Fibroblast of pulmonary artery (primary cell): Measurements from ENCODE around the gene HADH.
A peak's percentile ranks its signal among the peaks of the same experiment; 100 is the strongest.

ENCODE experiments used
- DNase-seq: peaks from one replicate; pipeline ENCODE4 v3.0.0-alpha.2; 2010; ENCODE audit warnings: low read depth
- H3K4me3 ChIP-seq: replicated peaks from 2 replicates; pipeline ENCODE4 v1.5.1; 2011; ENCODE audit warnings: low read depth, mild to moderate bottlenecking, control low read depth, low read length, moderate library complexity
- TF ChIP-seq, protein P1 (sequence below): IDR thresholded peaks from 2 replicates; pipeline ENCODE4 v1.5.1; 2011; ENCODE audit warnings: mild to moderate bottlenecking, control low read depth, low read length, inconsistent platforms; ENCODE audit errors: missing control alignments

The HADH gene

DNA sequence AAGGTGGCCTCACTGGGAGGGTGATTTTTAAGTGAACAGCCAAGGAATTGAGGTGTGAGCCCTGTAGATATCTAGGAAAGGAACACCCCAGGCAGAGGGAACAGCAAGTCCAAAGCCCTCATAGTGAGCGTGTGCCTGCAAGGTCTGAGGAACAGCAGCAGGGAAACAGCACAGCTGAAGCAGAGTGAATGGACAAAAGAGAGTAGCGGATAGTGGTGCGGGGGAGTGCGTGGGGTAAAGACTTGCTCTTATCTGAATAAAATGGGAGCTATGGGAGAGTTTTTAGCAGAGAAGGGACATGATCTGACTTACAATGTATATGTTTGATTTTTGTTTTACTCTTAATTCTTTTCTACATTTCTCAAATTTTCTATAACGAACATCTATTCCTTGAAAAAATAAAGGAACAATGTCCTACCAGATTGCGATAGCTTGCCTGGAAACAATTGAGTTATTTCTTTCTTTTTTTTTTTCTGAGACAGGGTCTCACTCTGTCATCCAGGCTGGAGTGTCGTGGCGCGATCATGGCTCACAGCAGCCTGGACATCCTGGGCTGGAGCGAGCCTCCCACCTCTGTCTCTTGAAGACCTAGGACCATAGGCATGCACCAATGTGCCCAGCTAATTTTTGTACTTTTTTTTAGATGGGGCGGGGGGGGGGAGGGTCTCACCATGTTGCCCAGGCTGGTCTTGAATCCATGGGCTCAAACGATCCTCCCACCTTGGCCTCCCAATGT is 19.5 kb upstream of the HADH start:
- H3K4me3 ChIP-seq = no peak overlapping the region
- TF ChIP-seq, protein P1, sequence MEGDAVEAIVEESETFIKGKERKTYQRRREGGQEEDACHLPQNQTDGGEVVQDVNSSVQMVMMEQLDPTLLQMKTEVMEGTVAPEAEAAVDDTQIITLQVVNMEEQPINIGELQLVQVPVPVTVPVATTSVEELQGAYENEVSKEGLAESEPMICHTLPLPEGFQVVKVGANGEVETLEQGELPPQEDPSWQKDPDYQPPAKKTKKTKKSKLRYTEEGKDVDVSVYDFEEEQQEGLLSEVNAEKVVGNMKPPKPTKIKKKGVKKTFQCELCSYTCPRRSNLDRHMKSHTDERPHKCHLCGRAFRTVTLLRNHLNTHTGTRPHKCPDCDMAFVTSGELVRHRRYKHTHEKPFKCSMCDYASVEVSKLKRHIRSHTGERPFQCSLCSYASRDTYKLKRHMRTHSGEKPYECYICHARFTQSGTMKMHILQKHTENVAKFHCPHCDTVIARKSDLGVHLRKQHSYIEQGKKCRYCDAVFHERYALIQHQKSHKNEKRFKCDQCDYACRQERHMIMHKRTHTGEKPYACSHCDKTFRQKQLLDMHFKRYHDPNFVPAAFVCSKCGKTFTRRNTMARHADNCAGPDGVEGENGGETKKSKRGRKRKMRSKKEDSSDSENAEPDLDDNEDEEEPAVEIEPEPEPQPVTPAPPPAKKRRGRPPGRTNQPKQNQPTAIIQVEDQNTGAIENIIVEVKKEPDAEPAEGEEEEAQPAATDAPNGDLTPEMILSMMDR = no peak
- DNase-seq = peak; percentile 28

GRCh38 chr4:107972605-107973004 is 17.1 kb upstream of the HADH start:
- DNase-seq = no peak

DNA sequence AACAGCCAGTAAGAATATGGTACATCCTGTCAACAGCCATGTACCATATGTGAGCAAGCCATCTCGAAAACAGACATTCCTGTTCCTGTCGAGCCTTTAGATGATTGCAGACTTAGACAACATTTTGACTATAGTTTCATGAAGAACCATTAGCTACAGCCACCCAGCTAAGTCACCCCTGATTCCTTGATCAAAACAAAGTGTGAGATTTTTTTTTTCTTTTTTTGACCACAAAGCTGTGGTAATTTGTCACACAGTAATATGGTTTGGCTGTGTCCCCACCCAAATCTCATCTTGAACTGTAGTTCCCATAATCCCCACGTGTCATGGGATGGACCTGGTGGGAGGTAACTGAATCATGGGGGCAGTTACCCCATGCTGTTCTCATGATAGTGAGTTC is 15.2 kb upstream of the HADH start:
- H3K4me3 ChIP-seq = no peak overlapping the region
- no peak for DNase-seq
- TF ChIP-seq, protein P1 = no peak

More at GRCh38 chr4:107972605-107973004, 17.1 kb upstream of the HADH start:
- H3K4me3 ChIP-seq = no peak overlapping the region
- TF ChIP-seq, protein P1 = no peak

- TF ChIP-seq, protein P1 = no peak
- no peak for DNase-seq
- no peak overlapping the region for H3K4me3 ChIP-seq
These were observed 12.2 kb upstream of the HADH start for GRCh38 chr4:107977482-107977881.

GRCh38 chr4:107977966-107978705 is 11.6 kb upstream of the HADH start:
- DNase-seq = no peak
- TF ChIP-seq, protein P1 = no peak

DNA sequence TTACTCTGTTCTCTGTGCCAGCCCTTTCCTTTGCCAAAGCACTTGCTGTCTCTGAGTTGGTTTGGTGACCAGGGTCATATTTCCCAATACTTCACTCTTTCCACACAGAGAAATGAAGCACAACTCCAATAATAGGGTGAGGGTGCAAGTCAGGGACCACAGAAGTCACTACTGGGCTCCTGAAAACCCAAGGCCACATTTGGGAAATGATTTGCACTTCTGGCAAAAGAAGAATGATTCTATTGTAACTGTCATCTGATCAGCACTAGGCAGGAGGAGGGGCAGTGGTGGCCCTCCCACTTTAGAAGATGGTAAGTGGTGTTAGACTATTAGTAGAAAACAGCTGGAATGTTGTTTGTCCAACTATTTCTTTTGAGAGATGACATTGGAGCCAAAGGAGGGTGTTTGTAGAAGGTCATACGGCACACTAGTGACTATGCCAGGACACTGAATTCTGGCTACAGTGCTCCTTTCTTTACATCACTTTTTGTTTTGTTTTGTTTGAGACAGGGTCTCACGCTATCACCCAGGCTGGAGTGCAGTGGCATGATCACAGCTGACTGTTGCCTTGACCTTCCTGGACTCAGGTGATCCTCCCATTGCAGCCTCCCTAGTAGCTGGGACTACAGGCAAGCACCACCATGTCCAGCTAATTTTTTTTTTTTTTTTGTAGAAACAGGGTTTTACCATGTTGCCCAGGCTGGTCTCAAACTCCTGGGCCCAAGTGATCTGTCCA is 10.8 kb upstream of the HADH start:
- DNase-seq = no peak
- no peak overlapping the region for H3K4me3 ChIP-seq
- TF ChIP-seq, protein P1 = no peak

More at GRCh38 chr4:107977966-107978705, 11.6 kb upstream of the HADH start:
- no peak overlapping the region for H3K4me3 ChIP-seq
